ENCODE results near the gene LRRC25. TPM values are rescaled to one million over a fixed set of nuclear protein-coding genes. Genes with fewer than 3 reads are reported as not detected.
A peak's percentile ranks its signal among the peaks of the same experiment; 100 is the strongest.

Gene LRRC25
- total and polyA plus RNA-seq, 11 donors: 0.83 to 33.0 (median 2.8) TPM

- H3K4me3 ChIP-seq: no peak overlapping the region
- DNase-seq: no peak
- 94 to 96% (median 95%) methylated on average over 45 to 49 of the region's 49 CpGs for WGBS, 4 donors
- H3K27ac ChIP-seq: no peak overlapping the region
- intact Hi-C loops (cut with DNase I): no loop called here
- ATAC-seq: no peak
- TF ChIP-seq, protein P1, sequence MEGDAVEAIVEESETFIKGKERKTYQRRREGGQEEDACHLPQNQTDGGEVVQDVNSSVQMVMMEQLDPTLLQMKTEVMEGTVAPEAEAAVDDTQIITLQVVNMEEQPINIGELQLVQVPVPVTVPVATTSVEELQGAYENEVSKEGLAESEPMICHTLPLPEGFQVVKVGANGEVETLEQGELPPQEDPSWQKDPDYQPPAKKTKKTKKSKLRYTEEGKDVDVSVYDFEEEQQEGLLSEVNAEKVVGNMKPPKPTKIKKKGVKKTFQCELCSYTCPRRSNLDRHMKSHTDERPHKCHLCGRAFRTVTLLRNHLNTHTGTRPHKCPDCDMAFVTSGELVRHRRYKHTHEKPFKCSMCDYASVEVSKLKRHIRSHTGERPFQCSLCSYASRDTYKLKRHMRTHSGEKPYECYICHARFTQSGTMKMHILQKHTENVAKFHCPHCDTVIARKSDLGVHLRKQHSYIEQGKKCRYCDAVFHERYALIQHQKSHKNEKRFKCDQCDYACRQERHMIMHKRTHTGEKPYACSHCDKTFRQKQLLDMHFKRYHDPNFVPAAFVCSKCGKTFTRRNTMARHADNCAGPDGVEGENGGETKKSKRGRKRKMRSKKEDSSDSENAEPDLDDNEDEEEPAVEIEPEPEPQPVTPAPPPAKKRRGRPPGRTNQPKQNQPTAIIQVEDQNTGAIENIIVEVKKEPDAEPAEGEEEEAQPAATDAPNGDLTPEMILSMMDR (IDR thresholded peaks at IDR 0.05): no peak
- peaks cover 0 to 59% (median 38%) of the 10 kb centered on the region in 12 donors for H3K4me1 ChIP-seq
- no peaks in the 10 kb centered on the region for H3K27me3 ChIP-seq
- H3K9me3 ChIP-seq: no peaks in the 10 kb centered on the region
- peaks cover 0 to 22% (median 3%) of the 10 kb centered on the region in 9 donors for H3K36me3 ChIP-seq
Observed at GRCh38 chr19:18435178-18435841, 37.9 kb upstream of the LRRC25 start.

GRCh38 chr19:18434411-18435175 is 37.2 kb upstream of the LRRC25 start:
- peaks cover under 1 to 65% (median 42%) of the 10 kb centered on the region in 12 donors for H3K4me1 ChIP-seq

DNA sequence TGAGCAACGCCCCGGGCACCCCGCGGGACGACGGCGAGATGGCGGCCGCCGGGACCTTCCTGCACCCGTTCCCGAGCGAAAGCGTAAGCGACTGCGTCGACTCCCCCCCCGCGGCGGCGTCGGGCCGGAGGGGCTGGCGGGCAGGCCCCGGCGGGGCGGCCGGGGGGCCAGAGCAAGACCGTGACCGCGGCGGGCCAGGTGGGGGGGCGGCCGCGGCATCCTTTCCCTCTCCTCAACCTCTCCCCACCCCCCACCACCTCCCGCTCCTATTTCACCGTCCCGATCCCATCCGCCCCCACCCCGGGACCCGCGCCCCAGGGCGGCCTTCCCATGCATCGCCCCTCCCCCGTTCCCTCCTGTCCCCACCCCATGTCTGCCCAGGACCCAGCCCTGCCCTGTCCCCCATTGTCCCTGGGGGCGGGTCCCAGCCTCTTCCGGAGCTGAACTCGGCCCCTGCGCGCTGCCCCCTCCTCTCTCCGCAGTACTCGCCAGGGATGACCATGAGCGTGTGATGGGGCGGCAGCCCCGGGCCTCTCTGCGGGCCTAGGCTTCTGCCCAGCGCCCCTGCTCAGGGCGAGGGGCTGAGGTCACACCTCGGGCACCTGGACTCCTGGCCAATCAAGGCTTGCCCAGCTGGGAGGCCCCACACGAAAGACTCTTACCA is 36.4 kb upstream of the LRRC25 start:
- ATAC-seq: no peak
- Histone ChIP-seq H3K4me3 (peak overlapping the region; percentile 17 to 64 (median 50)), H3K27me3 (no peaks in the 10 kb centered on the region), H3K9me3 (no peaks in the 10 kb centered on the region), H3K4me1 (peaks cover 6 to 66% (median 43%) of the 10 kb centered on the region in 12 donors), H3K36me3 (peaks cover 0 to 22% (median 3%) of the 10 kb centered on the region in 9 donors), H3K27ac (peak overlapping the region in 7 of 12 donors; percentile 8 to 61 (median 56))
- TF ChIP-seq, protein P1 (IDR thresholded peaks at IDR 0.05): no peak
- no peak for TF ChIP-seq POLR2A (IDR thresholded peaks at IDR 0.05)
- intact Hi-C loops (cut with DNase I): no loop called here
- 6 to 41% (median 16%) methylated on average over 10 to 60 of the region's 60 CpGs for WGBS, 4 donors
- no peak for DNase-seq

More at GRCh38 chr19:18434411-18435175, 37.2 kb upstream of the LRRC25 start:
- Histone ChIP-seq H3K36me3 (peaks cover 0 to 22% (median 3%) of the 10 kb centered on the region in 9 donors), H3K27me3 (no peaks in the 10 kb centered on the region), H3K9me3 (no peaks in the 10 kb centered on the region), H3K27ac (peak overlapping the region in 2 of 12 donors; percentile 60 to 61), H3K4me3 (peak overlapping the region in 5 of 12 donors; percentile 46 to 64 (median 52))
- WGBS, 4 donors: 86 to 93% (median 89%) methylated on average over 16 to 21 of the region's 21 CpGs
- no peak for ATAC-seq
- DNase-seq: no peak
- TF ChIP-seq, protein P1 (IDR thresholded peaks at IDR 0.05): no peak
- no peak for TF ChIP-seq POLR2A (IDR thresholded peaks at IDR 0.05)
- intact Hi-C loops (cut with DNase I): no loop called here

Measured in heart left ventricle (tissue), 16 donors.